Kasumi-1 (cell line): ENCODE results near the gene LBH.

Experiments used
- DNase-seq, 2 experiments: peaks; one replicate each; lab custom pipeline; 2025; lab: John Stamatoyannopoulos, UW

The LBH gene

GRCh38 chr2:30235008-30235655 lies 3.8 kb downstream of the LBH start:
- no peak for DNase-seq

GRCh38 chr2:30235859-30236535 lies 4.7 kb downstream of the LBH start:
- DNase-seq: no peak

GRCh38 chr2:30236591-30237238 lies 5.4 kb downstream of the LBH start:
- DNase-seq: no peak

- no peak for DNase-seq
Measured at GRCh38 chr2:30237239-30237965, 6.1 kb downstream of the LBH start.

DNA sequence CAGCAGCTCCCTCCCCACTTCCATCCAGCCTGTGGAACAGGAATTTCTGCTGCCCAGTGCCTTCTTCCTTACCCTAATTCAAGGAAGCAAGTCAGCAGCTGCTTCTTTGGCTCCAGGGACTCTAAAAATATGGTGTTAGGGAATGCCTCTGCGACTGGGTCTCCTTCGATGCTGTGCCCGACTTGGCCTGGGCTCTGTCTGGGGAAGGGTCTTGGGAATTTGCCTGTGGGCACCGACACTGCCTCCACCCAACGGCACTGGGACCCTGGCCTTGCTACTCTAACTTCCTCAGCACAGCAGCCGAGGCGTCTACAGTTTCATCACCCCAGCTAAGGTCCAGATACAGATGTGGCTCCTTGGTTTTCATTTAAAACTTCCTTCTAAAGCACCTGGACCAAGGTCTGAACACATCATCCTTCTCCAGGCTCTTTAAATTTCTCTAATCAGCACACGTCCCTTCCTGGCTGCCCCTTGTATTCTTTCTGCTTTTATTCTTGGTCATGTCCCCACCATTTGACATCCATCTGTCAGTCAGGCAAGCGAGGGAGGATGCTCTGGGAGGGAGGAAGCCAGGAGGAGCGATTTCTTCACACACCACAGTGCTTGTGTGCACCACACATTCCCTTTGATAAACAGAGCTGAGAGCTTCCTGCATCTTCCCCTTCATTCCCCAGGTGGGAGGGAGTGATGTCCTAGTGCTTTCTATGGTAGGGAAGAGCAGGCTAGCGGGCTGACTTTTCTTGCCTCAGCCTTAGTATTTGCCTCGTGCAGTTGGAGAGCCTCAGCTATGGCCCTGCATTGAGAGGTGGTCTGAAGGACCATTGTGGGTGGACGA lies 6.8 kb downstream of the LBH start:
- no peak for DNase-seq

GRCh38 chr2:30239308-30239985 lies 8.1 kb downstream of the LBH start:
- peak; percentile 69 to 75 for DNase-seq

DNA sequence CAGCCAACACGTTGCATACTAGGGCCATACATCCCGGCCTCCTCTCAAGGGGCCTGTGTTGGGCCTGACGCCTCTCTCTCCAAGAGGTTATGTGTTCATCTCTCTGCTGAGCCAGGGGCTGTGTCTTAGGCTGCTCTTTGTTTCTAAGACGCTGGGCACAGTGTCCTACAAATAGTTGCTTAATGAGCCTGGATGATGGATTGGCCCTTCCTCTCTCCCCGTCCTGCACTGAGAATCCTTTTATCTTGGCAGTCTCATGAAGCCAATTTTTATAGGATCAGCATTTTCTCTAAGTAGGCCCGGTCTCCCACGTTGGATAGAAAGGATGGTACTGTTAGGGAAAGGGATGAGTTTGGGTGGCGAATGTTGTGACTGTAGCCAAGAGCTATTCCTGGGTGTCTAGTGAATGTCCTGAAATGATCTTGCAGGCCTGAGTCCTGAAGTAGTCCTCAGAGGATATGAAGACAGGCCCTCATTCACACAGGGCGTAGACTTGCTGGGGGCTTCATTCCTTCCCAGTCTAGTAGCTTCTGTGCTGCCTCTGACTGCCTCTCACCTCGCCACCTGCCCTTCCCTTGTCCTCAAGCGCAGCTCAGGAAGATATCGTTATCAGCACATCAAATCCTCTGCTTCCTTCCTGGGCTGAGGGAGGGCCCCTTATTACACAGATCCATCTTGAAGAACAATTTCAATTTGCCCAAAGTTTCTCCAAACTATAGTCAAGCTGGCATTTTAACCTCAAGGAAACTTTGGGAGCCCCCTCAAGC lies 8.8 kb downstream of the LBH start:
- DNase-seq: no peak

DNA sequence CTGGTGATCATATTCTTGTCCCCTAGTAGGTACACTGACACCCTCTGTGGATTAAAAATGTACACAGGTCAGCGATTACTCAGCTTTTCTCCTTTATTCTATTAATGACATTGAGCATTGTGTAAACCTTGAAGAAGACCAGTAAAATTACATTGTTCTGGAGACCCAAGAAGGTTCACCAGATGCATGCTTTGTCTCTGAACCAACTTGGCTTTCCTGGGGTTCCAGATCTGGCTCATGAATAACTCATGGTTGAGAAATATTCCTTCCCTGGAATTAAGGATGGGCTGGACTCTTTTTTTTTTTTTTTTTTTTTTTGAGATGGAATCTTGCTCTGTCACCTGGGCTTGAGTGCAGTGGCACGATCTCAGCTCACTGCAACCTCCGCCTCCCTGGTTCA lies 11.9 kb downstream of the LBH start:
- DNase-seq: no peak

DNA sequence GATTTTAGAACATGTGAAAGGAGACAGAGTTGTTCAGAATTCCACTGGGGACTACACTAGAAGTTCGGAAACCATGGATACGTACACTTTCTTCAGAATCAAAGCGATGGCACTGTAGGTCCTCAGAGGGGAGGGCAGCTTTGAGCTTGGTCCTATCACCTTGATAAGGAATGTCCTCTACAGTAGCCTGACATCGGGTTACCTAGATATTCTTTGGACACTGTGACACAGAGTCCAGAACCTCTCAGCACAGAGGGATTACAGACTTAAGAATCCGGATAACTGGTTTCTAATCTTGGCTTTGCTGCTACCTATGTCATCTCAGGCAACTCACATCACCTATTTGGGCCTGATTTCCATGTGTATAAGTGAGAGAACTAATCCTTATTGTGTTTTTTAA lies 14.0 kb downstream of the LBH start:
- DNase-seq: no peak

- DNase-seq: no peak
Measured at GRCh38 chr2:30248791-30249190, 17.5 kb downstream of the LBH start.

GRCh38 chr2:30249354-30249753 lies 18.0 kb downstream of the LBH start:
- DNase-seq: no peak

GRCh38 chr2:30250421-30250820 lies 19.1 kb downstream of the LBH start:
- DNase-seq: no peak

DNA sequence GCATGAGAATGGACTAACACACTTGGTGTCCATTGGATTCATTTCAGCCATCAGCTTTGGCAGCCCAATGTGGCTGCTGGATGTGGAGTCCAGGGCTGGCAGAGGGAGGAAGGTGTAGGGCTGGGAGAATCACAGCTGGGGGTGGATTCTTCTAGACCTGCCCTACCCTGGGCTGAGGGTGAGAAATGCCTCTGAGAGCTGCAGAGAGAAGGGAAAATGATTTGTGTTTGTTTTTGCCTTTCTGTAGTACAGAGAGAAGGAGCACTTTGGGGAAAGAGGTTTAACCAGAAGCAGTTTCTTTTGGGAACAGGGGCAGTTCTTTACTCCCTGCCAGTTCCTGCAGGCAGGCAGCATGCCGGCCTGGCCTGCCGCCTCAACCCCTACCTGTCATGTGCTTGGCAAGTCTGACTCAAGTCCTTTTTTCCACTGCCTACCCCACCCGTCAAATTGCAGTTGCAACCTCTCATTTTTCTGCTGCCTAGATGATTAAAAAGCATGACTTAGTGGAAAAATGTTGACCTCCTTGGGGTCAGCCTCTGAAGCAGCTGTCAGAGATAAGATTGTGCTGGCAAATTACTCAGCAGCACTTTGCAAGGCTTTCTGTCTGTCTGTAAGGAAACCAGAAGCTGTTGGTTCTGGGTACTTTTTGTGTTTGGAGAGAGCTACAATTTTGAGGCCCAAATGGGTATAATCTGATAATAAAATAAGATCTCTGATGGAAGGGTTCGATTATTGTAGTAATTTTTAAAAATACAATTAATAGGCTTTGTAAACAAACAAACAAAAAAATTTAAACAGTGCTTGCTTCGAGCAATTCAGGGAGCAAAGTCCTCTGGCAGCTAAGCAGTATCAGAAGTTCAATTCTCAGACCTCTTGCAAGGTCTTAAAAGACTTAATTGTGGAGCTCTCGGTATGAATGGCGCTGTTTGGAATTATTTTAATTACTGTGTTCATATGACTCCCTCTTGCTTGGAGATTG lies 21.7 kb downstream of the LBH start:
- no peak for DNase-seq

DNA sequence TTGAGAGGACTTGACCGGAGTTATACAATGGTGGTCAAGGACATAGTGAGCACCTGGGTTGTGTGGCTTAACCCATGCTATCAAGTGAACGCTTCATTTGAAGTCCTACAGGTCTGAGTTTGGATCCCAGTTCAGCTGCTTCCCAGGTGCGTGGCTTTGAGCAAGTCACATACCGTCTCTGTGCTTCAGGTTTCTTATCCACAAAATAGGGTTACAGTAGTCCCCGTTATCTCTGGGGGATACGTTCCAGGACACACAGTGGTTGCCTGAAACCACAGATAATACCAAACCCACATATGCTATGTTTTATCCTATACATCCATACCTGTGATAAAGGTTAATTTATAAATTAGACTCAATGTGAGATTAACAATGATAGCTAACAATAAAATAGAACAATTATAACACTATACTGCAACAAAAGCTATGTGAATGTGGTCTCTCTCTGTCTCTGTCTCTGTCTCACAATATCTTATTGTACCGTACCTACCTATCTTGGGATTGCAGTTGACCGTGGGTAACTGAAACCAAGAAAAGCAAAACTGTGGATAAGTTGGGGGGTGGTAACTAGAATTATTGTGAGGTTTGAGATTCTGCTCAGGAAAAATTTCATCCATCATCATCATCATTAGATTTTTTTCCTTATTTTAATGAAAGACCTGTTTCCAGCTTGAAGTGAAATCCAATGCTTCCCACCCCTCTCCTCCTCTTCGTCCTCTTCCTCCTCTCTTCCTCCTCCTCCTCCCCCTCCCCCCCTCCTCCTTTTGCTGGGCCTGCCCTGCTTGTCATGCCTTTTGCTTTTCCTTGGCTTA lies 22.7 kb downstream of the LBH start:
- DNase-seq: no peak

- DNase-seq: no peak
Measured at GRCh38 chr2:30254685-30255001, 23.3 kb downstream of the LBH start.

- DNase-seq: no peak
Measured at GRCh38 chr2:30255026-30255425, 23.7 kb downstream of the LBH start.

- DNase-seq: no peak
Measured at GRCh38 chr2:30255466-30256408, 24.4 kb downstream of the LBH start.
